Measurements from ENCODE around the gene MYDGF.

MYDGF gene

GRCh38 chr19:4613254-4613751 lies 56.8 kb downstream of the MYDGF start (continued):
- TF ChIP-seq HOXA7 (CRISPR knock-in tag; IDR thresholded peaks at IDR 0.05; ENCODE audit: borderline replicate concordance) (no peak), RBAK (tag by site-specific recombination; IDR thresholded peaks at IDR 0.05) (no peak), ZNF391 (tag by site-specific recombination; IDR thresholded peaks at IDR 0.05; ENCODE audit: borderline replicate concordance, low read depth) (no peak), ZNF394 (tag by site-specific recombination; IDR thresholded peaks at IDR 0.05; ENCODE audit: borderline replicate concordance) (no peak), ZSCAN16 (tag by site-specific recombination; IDR thresholded peaks at IDR 0.05) (no peak), ZNF501 (tag by site-specific recombination; IDR thresholded peaks at IDR 0.05) (no peak)

- Histone ChIP-seq H3K27ac (ENCODE audit: extremely low read depth, low read depth, low read length) (no peak overlapping the region), H3K4me1 (ENCODE audit: control insufficient read depth, insufficient read depth, low read length) (no peaks in the 10 kb centered on the region), H3K4me3 (ENCODE audit: low read depth, low read length) (no peak overlapping the region), H3K36me3 (ENCODE audit: control insufficient read depth in 2 of 2, insufficient read depth in 1 of 2, low read length in 2 of 2) (no peaks in the 10 kb centered on the region), H3K9me3 (ENCODE audit: control insufficient read depth, insufficient read depth, low read depth, low read length) (no peaks in the 10 kb centered on the region)
- TF ChIP-seq PATZ1 (tag by site-specific recombination; IDR thresholded peaks at IDR 0.05) (peak; percentile 54), GLIS2 (tag by site-specific recombination; IDR thresholded peaks at IDR 0.05) (peak; percentile 72), ZIC2 (tag by site-specific recombination; IDR thresholded peaks at IDR 0.05) (peak; percentile 95), ZBTB21 (tag by site-specific recombination; IDR thresholded peaks at IDR 0.05) (no peak), ZNF600 (tag by site-specific recombination; IDR thresholded peaks at IDR 0.05) (peak; percentile 61; the same call in 1 of the 2 replicates), ZNF239 (tag by site-specific recombination; IDR thresholded peaks at IDR 0.05) (no peak), ZNF423 (tag by site-specific recombination; IDR thresholded peaks at IDR 0.05) (0 out of 2 replicates have a peak, but pooled peaks have one; percentile 28), ZNF335 (tag by site-specific recombination; conservative IDR thresholded peaks at IDR 0.05) (0 out of 2 replicates have a peak, but pooled peaks have one; percentile 26), ZNF521 (tag by site-specific recombination; IDR thresholded peaks at IDR 0.05) (no peak), GLIS1 (tag by site-specific recombination; IDR thresholded peaks at IDR 0.05) (peak; percentile 99), SP2 (tag by site-specific recombination; IDR thresholded peaks at IDR 0.05) (peak; percentile 37)
- CTCF ChIA-PET: no interaction called here
- POLR2A ChIA-PET: no interaction called here
Observed at GRCh38 chr19:4609878-4610511, 60.1 kb downstream of the MYDGF start.
